Omental fat pad (tissue), 4 donors: Measurements from ENCODE around the gene CNOT3. TPM values are rescaled to one million over a fixed set of nuclear protein-coding genes. Genes with fewer than 3 reads are reported as not detected.
"Not testable (repeated sequence)": the region's sequence is repeated elsewhere in the genome, so short reads cannot be mapped to it uniquely, and the experiment has no call there.

Source experiments
- ATAC-seq: fragments of 150-250 bp; one replicate; pipeline ENCODE4 v1.9.1; 2016; ENCODE audit warnings: mild to moderate bottlenecking, moderate library complexity; ENCODE audit not compliant: low FRiP score
- DNase-seq: peaks from one replicate; pipeline ENCODE4 v3.0.0-alpha.2; 2019; ENCODE audit warnings: low spot score
- CTCF ChIP-seq, 3 donors: fragments of 450-650 bp; IDR thresholded peaks; one replicate each; pipeline ENCODE4 v1.5.1; 2016 to 2017; ENCODE audit warnings: antibody characterized with exemption in 3 of 3, mild to moderate bottlenecking in 3 of 3, moderate library complexity in 2 of 3
- total RNA-seq, 4 donors: library from RNA; depleted of rRNA; stranded (reverse); fragments of >200 nt; gene quantifications; one replicate each; pipeline ENCODE4 v1.1.0, GENCODE V29; 2016

Gene CNOT3
- total RNA-seq, 4 donors from 2014 or later: 13.4 to 24.4 (median 19.0) TPM

GRCh38 chr19:54162884-54163283, 25.3 kb downstream of the CNOT3 start:
- no peak for TF ChIP-seq CTCF (IDR thresholded peaks at IDR 0.05)
- ATAC-seq (no peak), DNase-seq (no peak)

GRCh38 chr19:54164369-54165068, 27.0 kb downstream of the CNOT3 start:
- ATAC-seq (no peak), DNase-seq (peak; percentile 44)
- TF ChIP-seq CTCF (IDR thresholded peaks at IDR 0.05): no peak

GRCh38 chr19:54165222-54165621, 27.7 kb downstream of the CNOT3 start:
- DNase-seq (no peak), ATAC-seq (no peak)
- TF ChIP-seq CTCF (IDR thresholded peaks at IDR 0.05): no peak

- peak; percentile 85 for ATAC-seq
- peak in 1 of 3 donors; percentile 42 for TF ChIP-seq CTCF (IDR thresholded peaks at IDR 0.05)
- DNase-seq: peak; percentile 97
These were observed 30.8 kb downstream of the CNOT3 start for GRCh38 chr19:54168174-54168917.

GRCh38 chr19:54169149-54169740, 31.7 kb downstream of the CNOT3 start:
- DNase-seq: no peak
- no peak for ATAC-seq
- no peak for TF ChIP-seq CTCF (IDR thresholded peaks at IDR 0.05)

GRCh38 chr19:54171736-54172431, 34.3 kb downstream of the CNOT3 start:
- ATAC-seq, DNase-seq: not testable (repeated sequence)
